HK-2 (cell line): ENCODE results near the gene LYRM4.

Experiments
- DNase-seq: peaks from one replicate; pipeline ENCODE4 v3.0.0-alpha.2; 2018; ENCODE audit not compliant: unreplicated experiment

Gene LYRM4

GRCh38 chr6:5246141-5247097 lies 14.3 kb downstream of the LYRM4 start:
- no peak for DNase-seq

- no peak for DNase-seq
Measured at GRCh38 chr6:5243069-5243468, 17.7 kb downstream of the LYRM4 start.

- DNase-seq, result no peak
Measured at GRCh38 chr6:5241252-5241651, 19.5 kb downstream of the LYRM4 start.

- no peak for DNase-seq
Measured at GRCh38 chr6:5238336-5238735, 22.4 kb downstream of the LYRM4 start.

- no peak for DNase-seq
Measured at GRCh38 chr6:5237805-5238204, 22.9 kb downstream of the LYRM4 start.

GRCh38 chr6:5235830-5236229 lies 24.9 kb downstream of the LYRM4 start:
- no peak for DNase-seq

GRCh38 chr6:5234874-5235273 lies 25.9 kb downstream of the LYRM4 start:
- no peak for DNase-seq

- no peak for DNase-seq
Measured at GRCh38 chr6:5231289-5231688, 29.5 kb downstream of the LYRM4 start.

GRCh38 chr6:5230081-5230480 lies 30.7 kb downstream of the LYRM4 start:
- DNase-seq, result no peak

GRCh38 chr6:5229356-5229755 lies 31.4 kb downstream of the LYRM4 start:
- DNase-seq, result no peak

GRCh38 chr6:5223309-5223708 lies 37.4 kb downstream of the LYRM4 start:
- no peak for DNase-seq

- DNase-seq, result no peak
Measured at GRCh38 chr6:5220443-5220842, 40.3 kb downstream of the LYRM4 start.

- no peak for DNase-seq
Measured at GRCh38 chr6:5219011-5219691, 41.6 kb downstream of the LYRM4 start.

GRCh38 chr6:5217356-5217755 lies 43.4 kb downstream of the LYRM4 start:
- DNase-seq, result no peak

GRCh38 chr6:5215799-5216198 lies 45.0 kb downstream of the LYRM4 start:
- DNase-seq, result no peak

- no peak for DNase-seq
Measured at GRCh38 chr6:5215159-5215558, 45.6 kb downstream of the LYRM4 start.

GRCh38 chr6:5214570-5215052 lies 46.1 kb downstream of the LYRM4 start:
- DNase-seq, result peak; percentile 41

GRCh38 chr6:5213836-5214235 lies 46.9 kb downstream of the LYRM4 start:
- no peak for DNase-seq

- DNase-seq, result no peak
Measured at GRCh38 chr6:5211492-5211891, 49.3 kb downstream of the LYRM4 start.

GRCh38 chr6:5208471-5208971 lies 52.2 kb downstream of the LYRM4 start:
- no peak for DNase-seq

- DNase-seq, result no peak
Measured at GRCh38 chr6:5208057-5208456, 52.7 kb downstream of the LYRM4 start.

GRCh38 chr6:5206920-5207561 lies 53.7 kb downstream of the LYRM4 start:
- DNase-seq, result no peak
